Measurements from ENCODE around the gene PROM1. TPM values are rescaled to one million over a fixed set of nuclear protein-coding genes. Genes with fewer than 3 reads are reported as not detected.

The PROM1 gene
- total and polyA plus RNA-seq, 2 experiments from 2014 or later: 36.6 to 66.6 TPM

DNA sequence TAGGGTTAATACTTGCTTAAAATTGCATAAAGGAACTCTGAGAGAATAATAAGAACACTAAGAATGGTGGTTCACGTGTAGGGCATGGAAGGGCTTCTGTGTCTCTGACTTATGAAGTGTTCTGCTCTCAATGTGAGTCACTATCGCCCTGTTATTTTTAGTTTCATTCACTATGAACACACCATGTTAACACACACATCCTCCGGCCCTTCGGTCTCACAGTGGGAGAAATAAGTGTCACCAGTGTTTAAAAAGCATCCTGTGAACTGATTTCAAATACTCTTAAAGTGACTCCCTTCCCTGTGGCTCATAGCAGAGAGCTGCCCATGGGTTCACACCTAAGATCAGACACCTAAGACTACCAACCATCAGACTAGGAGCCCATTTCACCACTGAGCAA is 87.0 kb downstream of the PROM1 start (continued):
- TF ChIP-seq, protein P1, sequence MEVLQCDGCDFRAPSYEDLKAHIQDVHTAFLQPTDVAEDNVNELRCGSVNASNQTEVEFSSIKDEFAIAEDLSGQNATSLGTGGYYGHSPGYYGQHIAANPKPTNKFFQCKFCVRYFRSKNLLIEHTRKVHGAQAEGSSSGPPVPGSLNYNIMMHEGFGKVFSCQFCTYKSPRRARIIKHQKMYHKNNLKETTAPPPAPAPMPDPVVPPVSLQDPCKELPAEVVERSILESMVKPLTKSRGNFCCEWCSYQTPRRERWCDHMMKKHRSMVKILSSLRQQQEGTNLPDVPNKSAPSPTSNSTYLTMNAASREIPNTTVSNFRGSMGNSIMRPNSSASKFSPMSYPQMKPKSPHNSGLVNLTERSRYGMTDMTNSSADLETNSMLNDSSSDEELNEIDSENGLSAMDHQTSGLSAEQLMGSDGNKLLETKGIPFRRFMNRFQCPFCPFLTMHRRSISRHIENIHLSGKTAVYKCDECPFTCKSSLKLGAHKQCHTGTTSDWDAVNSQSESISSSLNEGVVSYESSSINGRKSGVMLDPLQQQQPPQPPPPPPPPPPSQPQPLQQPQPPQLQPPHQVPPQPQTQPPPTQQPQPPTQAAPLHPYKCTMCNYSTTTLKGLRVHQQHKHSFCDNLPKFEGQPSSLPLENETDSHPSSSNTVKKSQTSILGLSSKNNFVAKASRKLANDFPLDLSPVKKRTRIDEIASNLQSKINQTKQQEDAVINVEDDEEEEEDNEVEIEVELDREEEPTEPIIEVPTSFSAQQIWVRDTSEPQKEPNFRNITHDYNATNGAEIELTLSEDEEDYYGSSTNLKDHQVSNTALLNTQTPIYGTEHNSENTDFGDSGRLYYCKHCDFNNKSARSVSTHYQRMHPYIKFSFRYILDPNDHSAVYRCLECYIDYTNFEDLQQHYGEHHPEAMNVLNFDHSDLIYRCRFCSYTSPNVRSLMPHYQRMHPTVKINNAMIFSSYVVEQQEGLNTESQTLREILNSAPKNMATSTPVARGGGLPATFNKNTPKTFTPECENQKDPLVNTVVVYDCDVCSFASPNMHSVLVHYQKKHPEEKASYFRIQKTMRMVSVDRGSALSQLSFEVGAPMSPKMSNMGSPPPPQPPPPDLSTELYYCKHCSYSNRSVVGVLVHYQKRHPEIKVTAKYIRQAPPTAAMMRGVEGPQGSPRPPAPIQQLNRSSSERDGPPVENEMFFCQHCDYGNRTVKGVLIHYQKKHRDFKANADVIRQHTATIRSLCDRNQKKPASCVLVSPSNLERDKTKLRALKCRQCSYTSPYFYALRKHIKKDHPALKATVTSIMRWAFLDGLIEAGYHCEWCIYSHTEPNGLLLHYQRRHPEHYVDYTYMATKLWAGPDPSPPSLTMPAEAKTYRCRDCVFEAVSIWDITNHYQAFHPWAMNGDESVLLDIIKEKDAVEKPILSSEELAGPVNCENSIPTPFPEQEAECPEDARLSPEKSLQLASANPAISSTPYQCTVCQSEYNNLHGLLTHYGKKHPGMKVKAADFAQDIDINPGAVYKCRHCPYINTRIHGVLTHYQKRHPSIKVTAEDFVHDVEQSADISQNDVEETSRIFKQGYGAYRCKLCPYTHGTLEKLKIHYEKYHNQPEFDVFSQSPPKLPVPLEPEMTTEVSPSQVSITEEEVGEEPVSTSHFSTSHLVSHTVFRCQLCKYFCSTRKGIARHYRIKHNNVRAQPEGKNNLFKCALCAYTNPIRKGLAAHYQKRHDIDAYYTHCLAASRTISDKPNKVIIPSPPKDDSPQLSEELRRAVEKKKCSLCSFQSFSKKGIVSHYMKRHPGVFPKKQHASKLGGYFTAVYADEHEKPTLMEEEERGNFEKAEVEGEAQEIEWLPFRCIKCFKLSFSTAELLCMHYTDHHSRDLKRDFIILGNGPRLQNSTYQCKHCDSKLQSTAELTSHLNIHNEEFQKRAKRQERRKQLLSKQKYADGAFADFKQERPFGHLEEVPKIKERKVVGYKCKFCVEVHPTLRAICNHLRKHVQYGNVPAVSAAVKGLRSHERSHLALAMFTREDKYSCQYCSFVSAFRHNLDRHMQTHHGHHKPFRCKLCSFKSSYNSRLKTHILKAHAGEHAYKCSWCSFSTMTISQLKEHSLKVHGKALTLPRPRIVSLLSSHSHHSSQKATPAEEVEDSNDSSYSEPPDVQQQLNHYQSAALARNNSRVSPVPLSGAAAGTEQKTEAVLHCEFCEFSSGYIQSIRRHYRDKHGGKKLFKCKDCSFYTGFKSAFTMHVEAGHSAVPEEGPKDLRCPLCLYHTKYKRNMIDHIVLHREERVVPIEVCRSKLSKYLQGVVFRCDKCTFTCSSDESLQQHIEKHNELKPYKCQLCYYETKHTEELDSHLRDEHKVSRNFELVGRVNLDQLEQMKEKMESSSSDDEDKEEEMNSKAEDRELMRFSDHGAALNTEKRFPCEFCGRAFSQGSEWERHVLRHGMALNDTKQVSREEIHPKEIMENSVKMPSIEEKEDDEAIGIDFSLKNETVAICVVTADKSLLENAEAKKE (CRISPR knock-in tag; IDR thresholded peaks at IDR 0.05): no peak
- TF ChIP-seq JUNB (IDR thresholded peaks at IDR 0.05; ENCODE audit: unreplicated experiment) (no peak), POLR2AphosphoS5 (IDR thresholded peaks at IDR 0.05; ENCODE audit: low read depth) (no peak), NANOG (IDR thresholded peaks at IDR 0.05; ENCODE audit: borderline replicate concordance) (no peak), ZNF114 (CRISPR knock-in tag; IDR thresholded peaks at IDR 0.05) (no peak)
- TF ChIP-seq, protein P2, sequence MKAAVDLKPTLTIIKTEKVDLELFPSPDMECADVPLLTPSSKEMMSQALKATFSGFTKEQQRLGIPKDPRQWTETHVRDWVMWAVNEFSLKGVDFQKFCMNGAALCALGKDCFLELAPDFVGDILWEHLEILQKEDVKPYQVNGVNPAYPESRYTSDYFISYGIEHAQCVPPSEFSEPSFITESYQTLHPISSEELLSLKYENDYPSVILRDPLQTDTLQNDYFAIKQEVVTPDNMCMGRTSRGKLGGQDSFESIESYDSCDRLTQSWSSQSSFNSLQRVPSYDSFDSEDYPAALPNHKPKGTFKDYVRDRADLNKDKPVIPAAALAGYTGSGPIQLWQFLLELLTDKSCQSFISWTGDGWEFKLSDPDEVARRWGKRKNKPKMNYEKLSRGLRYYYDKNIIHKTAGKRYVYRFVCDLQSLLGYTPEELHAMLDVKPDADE (IDR thresholded peaks at IDR 0.05): no peak

DNA sequence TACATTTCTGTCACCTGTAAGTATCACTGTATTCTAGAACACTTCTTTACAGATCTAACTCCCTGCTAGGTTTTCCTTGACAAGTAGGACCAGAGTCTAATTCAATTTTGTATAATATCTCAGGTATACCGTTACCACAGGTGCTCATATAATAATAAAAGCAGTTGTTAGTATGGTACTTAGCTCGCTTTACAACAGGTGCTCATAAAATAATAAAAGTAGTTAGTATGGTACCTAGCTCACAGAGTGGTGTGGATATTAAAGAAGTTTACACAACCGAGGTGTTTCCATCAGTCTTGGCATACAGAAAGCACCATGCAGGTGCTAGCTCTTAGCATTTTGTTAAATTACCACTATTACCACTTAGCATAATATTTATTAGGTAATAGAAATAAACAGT is 88.0 kb downstream of the PROM1 start:
- ATAC-seq (no peak), DNase-seq (ENCODE audit: low spot score) (no peak)
- H3F3A ChIP-seq (replicated peaks; ENCODE audit: low read depth): no peaks in the 10 kb centered on the region
- H3K27ac ChIP-seq (ENCODE audit: low read depth): no peak overlapping the region
- H3K4me1 Mint-ChIP-seq: no peaks in the 10 kb centered on the region
- peaks cover 51% of the 10 kb centered on the region for H3K36me3 Mint-ChIP-seq (ENCODE audit: low read depth)
- H3K79me2 ChIP-seq (replicated peaks; ENCODE audit: insufficient read depth): no peaks in the 10 kb centered on the region
- peaks cover 9% of the 10 kb centered on the region for H3K27me3 Mint-ChIP-seq (ENCODE audit: insufficient read depth, low read depth, poor library complexity)
- peaks cover 7% of the 10 kb centered on the region; the same call in 1 of the 2 replicates for H4K20me1 ChIP-seq (replicated peaks; ENCODE audit: insufficient read depth)
- no peaks in the 10 kb centered on the region for H3K9me2 ChIP-seq (ENCODE audit: insufficient read depth)
- no peak for TF ChIP-seq CREB1 (CRISPR knock-in tag; IDR thresholded peaks at IDR 0.05; ENCODE audit: low read depth)
- peaks cover 15% of the 10 kb centered on the region for H3K36me3 ChIP-seq (ENCODE audit: insufficient read depth)
- H3K4me1 ChIP-seq (ENCODE audit: insufficient read depth): no peaks in the 10 kb centered on the region
- H3K4me2 ChIP-seq: no peak overlapping the region
- no peak overlapping the region for H3K4me3 ChIP-seq
- H3K4me3 Mint-ChIP-seq: no peak overlapping the region
- H2AFZ ChIP-seq: no peak overlapping the region
- H3K9me3 Mint-ChIP-seq: no peaks in the 10 kb centered on the region
- no peak overlapping the region for H3K27ac Mint-ChIP-seq
- H3K27me3 ChIP-seq (ENCODE audit: insufficient read depth): no peaks in the 10 kb centered on the region
